HG03066 (cell line): ENCODE data around the gene OR1F1.
"Not testable (repeated sequence)": the region's sequence is repeated elsewhere in the genome, so short reads cannot be mapped to it uniquely, and the experiment has no call there.

Experiments used
- ATAC-seq: cut with Tn5 transposase; IDR thresholded peaks from one replicate; pipeline ENCODE4 v1.9.1; 2021; ENCODE audit warnings: low read depth; ENCODE audit not compliant: unreplicated experiment

OR1F1 gene

GRCh38 chr16:3195975-3196374 lies 8.0 kb downstream of the OR1F1 start:
- no peak for ATAC-seq

GRCh38 chr16:3197694-3198333 lies 9.8 kb downstream of the OR1F1 start:
- not testable (repeated sequence) for ATAC-seq

- ATAC-seq, result no peak
Measured at GRCh38 chr16:3198334-3199072, 10.5 kb downstream of the OR1F1 start.

- no peak for ATAC-seq
Measured at GRCh38 chr16:3202903-3203539, 15.0 kb downstream of the OR1F1 start.

GRCh38 chr16:3205939-3206338 lies 17.9 kb downstream of the OR1F1 start:
- not testable (repeated sequence) for ATAC-seq

GRCh38 chr16:3207086-3207953 lies 19.3 kb downstream of the OR1F1 start:
- no peak for ATAC-seq

GRCh38 chr16:3212006-3212405 lies 24.0 kb downstream of the OR1F1 start:
- no peak for ATAC-seq

GRCh38 chr16:3212567-3212966 lies 24.6 kb downstream of the OR1F1 start:
- ATAC-seq, result no peak

GRCh38 chr16:3214904-3215600 lies 27.0 kb downstream of the OR1F1 start:
- ATAC-seq, result no peak

- no peak for ATAC-seq
Measured at GRCh38 chr16:3215601-3216262, 27.7 kb downstream of the OR1F1 start.

GRCh38 chr16:3216263-3216640 lies 28.2 kb downstream of the OR1F1 start:
- ATAC-seq, result no peak

GRCh38 chr16:3220839-3221238 lies 32.8 kb downstream of the OR1F1 start:
- ATAC-seq, result no peak

GRCh38 chr16:3223913-3224515 lies 36.0 kb downstream of the OR1F1 start:
- ATAC-seq, result no peak

GRCh38 chr16:3234543-3234856 lies 46.5 kb downstream of the OR1F1 start:
- no peak for ATAC-seq

GRCh38 chr16:3234857-3235561 lies 47.0 kb downstream of the OR1F1 start, which contains the start of gene ZNF200:
TSS of gene ZNF200 (minus strand) at chr16:3235158. CDS start at chr16:3233755, 1,403 bp downstream.
- ATAC-seq, result peak; percentile 83

- ATAC-seq, result no peak
Measured at GRCh38 chr16:3235856-3236669, 48.1 kb downstream of the OR1F1 start.

- no peak for ATAC-seq
Measured at GRCh38 chr16:3241761-3242160, 53.8 kb downstream of the OR1F1 start.

GRCh38 chr16:3242709-3243108 lies 54.7 kb downstream of the OR1F1 start:
- no peak for ATAC-seq
